GM23338 (cell line): Measurements from ENCODE around the gene SLC12A5. TPM values are rescaled to one million over a fixed set of nuclear protein-coding genes. Genes with fewer than 3 reads are reported as not detected.

Experiments
- ATAC-seq: fragments of 200-7000 bp; cut with Tn5 transposase; 3 replicates; pipeline ENCODE4 v1.9.1; 2020
- DNase-seq: peaks from one replicate; pipeline ENCODE4 v3.0.0-alpha.2; 2015; ENCODE audit warnings: low spot score
- H2AFZ ChIP-seq: fragments of 200-600 bp; sonication (generic); 2 replicates; pipeline ENCODE4 v1.8.0; 2016; ENCODE audit warnings: antibody characterized with exemption, mild to moderate bottlenecking, moderate library complexity
- H3F3A ChIP-seq: fragments of 200-600 bp; sonication (generic); replicated peaks from 2 replicates; pipeline ENCODE4 v1.8.0; 2017; ENCODE audit warnings: antibody characterized with exemption, mixed run types, low read depth
- H3K27ac ChIP-seq: fragments of 200-600 bp; sonication (generic); 2 replicates; pipeline ENCODE4 v1.6.1; 2016; ENCODE audit warnings: low read depth
- H3K27me3 ChIP-seq: fragments of 200-600 bp; sonication (generic); 2 replicates; pipeline ENCODE4 v1.8.0; 2016; ENCODE audit warnings: mild to moderate bottlenecking, mixed run types, moderate library complexity; ENCODE audit not compliant: insufficient read depth
- H3K36me3 ChIP-seq: fragments of 200-600 bp; sonication (generic); 2 replicates; pipeline ENCODE4 v1.8.0; 2016; ENCODE audit warnings: mild to moderate bottlenecking; ENCODE audit not compliant: insufficient read depth
- H3K4me1 ChIP-seq: fragments of 200-600 bp; sonication (generic); 2 replicates; pipeline ENCODE4 v1.8.0; 2016; ENCODE audit warnings: mild to moderate bottlenecking, moderate library complexity; ENCODE audit not compliant: insufficient read depth
- H3K4me2 ChIP-seq: fragments of 200-600 bp; sonication (generic); 2 replicates; pipeline ENCODE4 v1.7.1; 2017; ENCODE audit warnings: mixed run types
- H3K4me3 ChIP-seq: fragments of 200-600 bp; sonication (generic); 2 replicates; pipeline ENCODE4 v1.6.1; 2016; ENCODE audit warnings: mixed run types
- H3K79me2 ChIP-seq: fragments of 200-600 bp; sonication (generic); replicated peaks from 2 replicates; pipeline ENCODE4 v1.8.0; 2017; ENCODE audit warnings: mild to moderate bottlenecking; ENCODE audit not compliant: insufficient read depth
- H3K9me2 ChIP-seq: fragments of 200-600 bp; sonication (generic); 2 replicates; pipeline ENCODE4 v1.8.0; 2017; ENCODE audit not compliant: insufficient read depth
- H4K20me1 ChIP-seq: fragments of 200-600 bp; sonication (generic); replicated peaks from 2 replicates; pipeline ENCODE4 v1.8.0; 2017; ENCODE audit warnings: mild to moderate bottlenecking; ENCODE audit not compliant: insufficient read depth
- H3K27ac Mint-ChIP-seq: 2 replicates; pipeline ENCODE4 v1.8.0; 2020; ENCODE audit warnings: inconsistent platforms, mild to moderate bottlenecking, moderate library complexity, mixed read lengths
- H3K27me3 Mint-ChIP-seq: 3 replicates; pipeline ENCODE4 v1.8.0; 2022; ENCODE audit warnings: low read depth, mild to moderate bottlenecking, moderate library complexity, mixed read lengths, inconsistent platforms; ENCODE audit not compliant: insufficient read depth, poor library complexity
- H3K36me3 Mint-ChIP-seq: 3 replicates; pipeline ENCODE4 v1.8.0; 2021; ENCODE audit warnings: low read depth, mild to moderate bottlenecking, inconsistent platforms, moderate library complexity, mixed read lengths
- H3K4me1 Mint-ChIP-seq: 3 replicates; pipeline ENCODE4 v1.8.0; 2020; ENCODE audit warnings: mild to moderate bottlenecking, inconsistent platforms, mixed read lengths
- H3K4me3 Mint-ChIP-seq: 3 replicates; pipeline ENCODE4 v1.8.0; 2021; ENCODE audit warnings: moderate library complexity, mild to moderate bottlenecking, inconsistent platforms, mixed read lengths
- H3K9me3 Mint-ChIP-seq: 3 replicates; pipeline ENCODE4 v1.8.0; 2020; ENCODE audit warnings: moderate library complexity, mild to moderate bottlenecking, inconsistent platforms, mixed read lengths
- EZH2 ChIP-seq: fragments of 200-600 bp; sonication (generic); IDR thresholded peaks from one replicate; pipeline ENCODE4 v1.8.0; 2017; ENCODE audit warnings: antibody characterized with exemption, mild to moderate bottlenecking, low read depth; ENCODE audit not compliant: unreplicated experiment
- NANOG ChIP-seq: IDR thresholded peaks from 2 replicates; pipeline ENCODE4 v1.6.1; 2016; ENCODE audit warnings: antibody characterized with exemption, borderline replicate concordance
- ZNF114 ChIP-seq: fragments of 250-450 bp; sonication (Bioruptor Pico); IDR thresholded peaks from 2 replicates; pipeline ENCODE4 v1.5.0; 2020; ENCODE audit warnings: mild to moderate bottlenecking, moderate library complexity
- ZNF331 ChIP-seq: fragments of 250-450 bp; sonication (Bioruptor Pico); IDR thresholded peaks from 2 replicates; pipeline ENCODE4 v1.5.0; 2020; ENCODE audit warnings: low read depth, mild to moderate bottlenecking, moderate library complexity
- polyA plus RNA-seq: library from polyadenylated mRNA; unstranded; fragments of >200 nt; fragmentation: Nextera tagmentation; extraction: Ambion mirVana; gene quantifications from 2 replicates; pipeline ENCODE4 v1.2.1, GENCODE V29; 2016
- total RNA-seq: library from RNA; depleted of rRNA; stranded (reverse); fragments of >200 nt; shearing (Covaris generic); gene quantifications from 2 replicates; pipeline ENCODE4 v1.2.3, GENCODE V29; 2014
- TF ChIP-seq, protein P1 (sequence below): IDR thresholded peaks from one replicate; pipeline ENCODE4 v1.6.1; 2018; ENCODE audit warnings: antibody characterized with exemption; ENCODE audit not compliant: unreplicated experiment

SLC12A5 gene
- total and polyA plus RNA-seq, 2 experiments from 2014 or later: 3.5 to 8.4 TPM

DNA sequence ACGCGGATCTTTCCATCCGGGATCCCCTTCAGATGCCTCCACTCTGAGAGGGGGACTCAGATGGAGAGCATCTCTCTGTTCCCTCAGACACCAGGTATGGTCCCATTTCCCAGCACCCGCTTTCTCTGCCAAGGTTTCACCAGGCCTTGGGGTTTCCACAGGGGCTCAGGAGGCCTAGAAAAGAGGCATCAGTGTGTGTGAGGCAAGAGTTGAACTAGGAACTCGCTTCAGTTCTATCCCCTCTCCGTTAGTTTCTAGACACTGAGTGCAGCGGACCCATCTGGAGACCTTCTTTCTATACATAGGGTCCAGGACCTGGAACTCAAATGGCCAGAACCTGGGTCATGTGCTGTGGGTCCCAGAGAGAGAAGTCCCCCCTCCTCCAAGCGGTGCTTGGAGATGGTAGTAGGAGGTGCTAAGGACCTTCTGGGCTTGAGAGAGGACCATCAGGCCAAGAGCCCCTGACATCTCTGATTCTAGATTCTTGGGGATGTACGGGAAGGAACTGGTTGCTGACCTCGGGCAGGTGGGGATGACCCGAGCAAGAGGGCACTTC, 2.1 kb downstream of the SLC12A5 start:
- no peak for DNase-seq
- Mint-ChIP-seq H3K27ac (no peak overlapping the region), H3K4me3 (peak overlapping the region; percentile 17; the same call in 2 of the 3 replicates), H3K9me3 (no peaks in the 10 kb centered on the region), H3K27me3 (peaks cover 86% of the 10 kb centered on the region), H3K36me3 (no peaks in the 10 kb centered on the region), H3K4me1 (peaks cover 2% of the 10 kb centered on the region; the same call in 2 of the 3 replicates)
- peak overlapping the region; percentile 78 for H3K4me3 ChIP-seq
- peaks cover 98% of the 10 kb centered on the region for H3K27me3 ChIP-seq
- H3K79me2 ChIP-seq: no peaks in the 10 kb centered on the region
- no peaks in the 10 kb centered on the region for H3K36me3 ChIP-seq
- no peak overlapping the region for H3K27ac ChIP-seq
- TF ChIP-seq ZNF331 (CRISPR knock-in tag) (no peak), NANOG (no peak), EZH2 (peak; percentile 55)
- TF ChIP-seq, protein P1, sequence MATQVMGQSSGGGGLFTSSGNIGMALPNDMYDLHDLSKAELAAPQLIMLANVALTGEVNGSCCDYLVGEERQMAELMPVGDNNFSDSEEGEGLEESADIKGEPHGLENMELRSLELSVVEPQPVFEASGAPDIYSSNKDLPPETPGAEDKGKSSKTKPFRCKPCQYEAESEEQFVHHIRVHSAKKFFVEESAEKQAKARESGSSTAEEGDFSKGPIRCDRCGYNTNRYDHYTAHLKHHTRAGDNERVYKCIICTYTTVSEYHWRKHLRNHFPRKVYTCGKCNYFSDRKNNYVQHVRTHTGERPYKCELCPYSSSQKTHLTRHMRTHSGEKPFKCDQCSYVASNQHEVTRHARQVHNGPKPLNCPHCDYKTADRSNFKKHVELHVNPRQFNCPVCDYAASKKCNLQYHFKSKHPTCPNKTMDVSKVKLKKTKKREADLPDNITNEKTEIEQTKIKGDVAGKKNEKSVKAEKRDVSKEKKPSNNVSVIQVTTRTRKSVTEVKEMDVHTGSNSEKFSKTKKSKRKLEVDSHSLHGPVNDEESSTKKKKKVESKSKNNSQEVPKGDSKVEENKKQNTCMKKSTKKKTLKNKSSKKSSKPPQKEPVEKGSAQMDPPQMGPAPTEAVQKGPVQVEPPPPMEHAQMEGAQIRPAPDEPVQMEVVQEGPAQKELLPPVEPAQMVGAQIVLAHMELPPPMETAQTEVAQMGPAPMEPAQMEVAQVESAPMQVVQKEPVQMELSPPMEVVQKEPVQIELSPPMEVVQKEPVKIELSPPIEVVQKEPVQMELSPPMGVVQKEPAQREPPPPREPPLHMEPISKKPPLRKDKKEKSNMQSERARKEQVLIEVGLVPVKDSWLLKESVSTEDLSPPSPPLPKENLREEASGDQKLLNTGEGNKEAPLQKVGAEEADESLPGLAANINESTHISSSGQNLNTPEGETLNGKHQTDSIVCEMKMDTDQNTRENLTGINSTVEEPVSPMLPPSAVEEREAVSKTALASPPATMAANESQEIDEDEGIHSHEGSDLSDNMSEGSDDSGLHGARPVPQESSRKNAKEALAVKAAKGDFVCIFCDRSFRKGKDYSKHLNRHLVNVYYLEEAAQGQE: no peak
- H3K9me2 ChIP-seq: no peaks in the 10 kb centered on the region
- peaks cover 10% of the 10 kb centered on the region; the same call in 1 of the 2 replicates for H3K4me1 ChIP-seq
- no peak for ATAC-seq
- peak overlapping the region; percentile 96 for H3K4me2 ChIP-seq
- peaks cover 4% of the 10 kb centered on the region for H3F3A ChIP-seq
- H2AFZ ChIP-seq: no peak overlapping the region
- H4K20me1 ChIP-seq: no peaks in the 10 kb centered on the region; the same call in 1 of the 2 replicates

DNA sequence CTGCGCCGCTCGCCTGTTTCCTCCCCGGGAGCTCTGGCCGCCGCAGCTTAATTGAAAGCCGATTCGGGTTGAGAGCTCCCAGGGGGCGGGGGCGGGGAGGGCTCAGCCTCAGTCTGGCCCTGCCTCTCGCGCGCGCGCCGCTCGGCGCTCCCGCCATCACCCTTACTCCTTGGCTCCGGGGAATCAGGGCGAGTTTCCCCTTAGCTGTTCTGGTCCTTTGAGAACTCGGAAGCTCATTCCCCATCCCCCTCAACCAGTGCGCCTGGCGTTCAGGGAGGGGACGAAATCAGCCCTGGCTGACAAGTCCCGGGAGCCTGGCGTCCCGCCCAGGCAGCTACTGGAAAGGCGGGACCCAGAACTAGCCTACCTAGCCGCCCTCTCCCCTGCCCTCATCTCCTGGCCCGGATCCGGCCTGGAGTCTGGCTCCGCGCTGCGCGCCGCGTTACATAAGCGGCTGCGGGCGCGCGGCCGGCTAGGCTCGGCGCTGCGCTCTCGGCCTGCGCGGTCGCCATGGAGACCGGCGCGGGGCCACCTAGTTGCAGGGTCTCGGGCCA, 2.8 kb downstream of the SLC12A5 start:
- no peaks in the 10 kb centered on the region for H3K79me2 ChIP-seq
- peaks cover 93% of the 10 kb centered on the region for H3K27me3 ChIP-seq
- peak overlapping the region; percentile 96 for H3K4me2 ChIP-seq
- no peaks in the 10 kb centered on the region for H3K9me3 Mint-ChIP-seq
- peak overlapping the region; percentile 72 for H3K4me3 Mint-ChIP-seq
- H3K4me3 ChIP-seq: peak overlapping the region; percentile 78
- H3K27me3 Mint-ChIP-seq: peaks cover 85% of the 10 kb centered on the region
- H3K9me2 ChIP-seq: no peaks in the 10 kb centered on the region
- TF ChIP-seq, protein P1: peak; percentile 2
- no peak for TF ChIP-seq ZNF114 (CRISPR knock-in tag)
- peak; percentile 44 for TF ChIP-seq EZH2
- H3K36me3 ChIP-seq: no peaks in the 10 kb centered on the region
- peaks cover 4% of the 10 kb centered on the region for H3F3A ChIP-seq
- peak; percentile 91 for DNase-seq
- no peak overlapping the region for H3K27ac ChIP-seq
- peaks cover 10% of the 10 kb centered on the region; the same call in 1 of the 2 replicates for H3K4me1 ChIP-seq
- H2AFZ ChIP-seq: peak overlapping the region; percentile 96
- peaks cover 2% of the 10 kb centered on the region; the same call in 2 of the 3 replicates for H3K4me1 Mint-ChIP-seq
- H3K36me3 Mint-ChIP-seq: no peaks in the 10 kb centered on the region
- no peaks in the 10 kb centered on the region; the same call in 1 of the 2 replicates for H4K20me1 ChIP-seq
- H3K27ac Mint-ChIP-seq: no peak overlapping the region
- ATAC-seq: peak; percentile 77
